Lung (tissue), 12 donors: ENCODE measurements around the gene C6orf15. TPM values are rescaled to one million over a fixed set of nuclear protein-coding genes. Genes with fewer than 3 reads are reported as not detected.
A peak's percentile ranks its signal among the peaks of the same experiment; 100 is the strongest.
"Not testable (repeated sequence)": the region's sequence is repeated elsewhere in the genome, so short reads cannot be mapped to it uniquely, and the experiment has no call there.

Experiments
- ATAC-seq: fragments of 200-7000 bp; cut with Tn5 transposase; one replicate; pipeline ENCODE4 v1.9.1; 2020; ENCODE audit warnings: moderate number of reproducible peaks; ENCODE audit not compliant: insufficient read depth, low FRiP score
- DNase-seq, 3 donors: peaks; one replicate each; pipeline ENCODE4 v3.0.0-alpha.2; 2013 to 2017
- H3K27ac ChIP-seq, 2 donors: one replicate each; pipeline ENCODE4 v1.5.1; 2013; ENCODE audit warnings: mild to moderate bottlenecking in 2 of 2, moderate library complexity in 2 of 2, control low read depth in 1 of 2, inconsistent platforms in 1 of 2, low read depth in 1 of 2, low read length in 1 of 2
- H3K27me3 ChIP-seq, 3 donors: one replicate each; pipeline ENCODE4 v1.5.1; 2013; ENCODE audit warnings: low read length in 2 of 3; ENCODE audit not compliant: control insufficient read depth in 3 of 3, insufficient read depth in 3 of 3
- H3K36me3 ChIP-seq, 4 donors: one replicate each; pipeline ENCODE4 v1.5.1; 2013; ENCODE audit warnings: low read length in 4 of 4, mild to moderate bottlenecking in 1 of 4, moderate library complexity in 1 of 4; ENCODE audit not compliant: control insufficient read depth in 4 of 4, insufficient read depth in 4 of 4
- H3K4me1 ChIP-seq, 5 donors: one replicate each; pipeline ENCODE4 v1.5.1; 2013; ENCODE audit warnings: low read length in 5 of 5, mild to moderate bottlenecking in 2 of 5, moderate library complexity in 1 of 5; ENCODE audit not compliant: control insufficient read depth in 5 of 5, insufficient read depth in 5 of 5
- H3K4me3 ChIP-seq: one replicate; pipeline ENCODE4 v1.5.1; 2013; ENCODE audit warnings: mild to moderate bottlenecking, control low read depth, moderate library complexity
- H3K9ac ChIP-seq, 2 donors: one replicate each; pipeline ENCODE4 v1.5.1; 2013; ENCODE audit warnings: low read length in 2 of 2, control low read depth in 1 of 2; ENCODE audit not compliant: insufficient read depth in 1 of 2
- H3K9me3 ChIP-seq, 4 donors: one replicate each; pipeline ENCODE4 v1.5.1; 2013; ENCODE audit warnings: low read length in 3 of 4, mild to moderate bottlenecking in 1 of 4, moderate library complexity in 1 of 4; ENCODE audit not compliant: control insufficient read depth in 4 of 4, insufficient read depth in 3 of 4
- WGBS, 2 donors: extraction: QIAGEN DNeasy Blood & Tissue Kit; methylation state at CpG; one replicate each; pipeline ENCODE4 v1.1.7; 2013; 5-methylcytosine and 5-hydroxymethylcytosine counted together
- polyA plus RNA-seq, 2 donors: library from polyadenylated mRNA; stranded (reverse); fragments of 200-250 nt; gene quantifications; one replicate each; pipeline ENCODE4 v1.2.1, GENCODE V29; 2013
- total RNA-seq, 2 donors: library from RNA; depleted of rRNA in 1 of 2; stranded (reverse); fragments of >200 nt in 1 of 2; gene quantifications; one replicate each; pipeline ENCODE4 v1.2.1, GENCODE V29; 2014 to 2021
- TF ChIP-seq, protein P1 (sequence below): IDR thresholded peaks from 2 replicates; pipeline ENCODE4 v1.5.1; 2012; ENCODE audit warnings: mild to moderate bottlenecking; ENCODE audit errors: control extremely low read depth, extremely low read depth
- donor health status: control.
- donor health status: control.
- donor health status: Bipolar disorder and iron deficiency.
- donor health status: healthy.
- donor health status: DM: yes; HTN: yes; CAD: no.

Gene C6orf15
- total and polyA plus RNA-seq, 4 donors = not detected

- TF ChIP-seq, protein P1, sequence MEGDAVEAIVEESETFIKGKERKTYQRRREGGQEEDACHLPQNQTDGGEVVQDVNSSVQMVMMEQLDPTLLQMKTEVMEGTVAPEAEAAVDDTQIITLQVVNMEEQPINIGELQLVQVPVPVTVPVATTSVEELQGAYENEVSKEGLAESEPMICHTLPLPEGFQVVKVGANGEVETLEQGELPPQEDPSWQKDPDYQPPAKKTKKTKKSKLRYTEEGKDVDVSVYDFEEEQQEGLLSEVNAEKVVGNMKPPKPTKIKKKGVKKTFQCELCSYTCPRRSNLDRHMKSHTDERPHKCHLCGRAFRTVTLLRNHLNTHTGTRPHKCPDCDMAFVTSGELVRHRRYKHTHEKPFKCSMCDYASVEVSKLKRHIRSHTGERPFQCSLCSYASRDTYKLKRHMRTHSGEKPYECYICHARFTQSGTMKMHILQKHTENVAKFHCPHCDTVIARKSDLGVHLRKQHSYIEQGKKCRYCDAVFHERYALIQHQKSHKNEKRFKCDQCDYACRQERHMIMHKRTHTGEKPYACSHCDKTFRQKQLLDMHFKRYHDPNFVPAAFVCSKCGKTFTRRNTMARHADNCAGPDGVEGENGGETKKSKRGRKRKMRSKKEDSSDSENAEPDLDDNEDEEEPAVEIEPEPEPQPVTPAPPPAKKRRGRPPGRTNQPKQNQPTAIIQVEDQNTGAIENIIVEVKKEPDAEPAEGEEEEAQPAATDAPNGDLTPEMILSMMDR = no peak
- Histone ChIP-seq H3K9ac (no peak overlapping the region), H3K27ac (no peak overlapping the region), H3K36me3 (no peaks in the 10 kb centered on the region), H3K4me1 (peaks cover 0 to 15% (median 4%) of the 10 kb centered on the region in 5 donors), H3K27me3 (no peaks in the 10 kb centered on the region), H3K9me3 (no peaks in the 10 kb centered on the region), H3K4me3 (no peak overlapping the region)
- DNase-seq (peak; percentile 70 to 84 (median 74)), ATAC-seq (peak; percentile 76)
- 52 to 77% methylated on average over 6 of the region's 6 CpGs for WGBS, 2 donors
Observed at GRCh38 chr6:31070711-31071197, 41.6 kb downstream of the C6orf15 start.

DNA sequence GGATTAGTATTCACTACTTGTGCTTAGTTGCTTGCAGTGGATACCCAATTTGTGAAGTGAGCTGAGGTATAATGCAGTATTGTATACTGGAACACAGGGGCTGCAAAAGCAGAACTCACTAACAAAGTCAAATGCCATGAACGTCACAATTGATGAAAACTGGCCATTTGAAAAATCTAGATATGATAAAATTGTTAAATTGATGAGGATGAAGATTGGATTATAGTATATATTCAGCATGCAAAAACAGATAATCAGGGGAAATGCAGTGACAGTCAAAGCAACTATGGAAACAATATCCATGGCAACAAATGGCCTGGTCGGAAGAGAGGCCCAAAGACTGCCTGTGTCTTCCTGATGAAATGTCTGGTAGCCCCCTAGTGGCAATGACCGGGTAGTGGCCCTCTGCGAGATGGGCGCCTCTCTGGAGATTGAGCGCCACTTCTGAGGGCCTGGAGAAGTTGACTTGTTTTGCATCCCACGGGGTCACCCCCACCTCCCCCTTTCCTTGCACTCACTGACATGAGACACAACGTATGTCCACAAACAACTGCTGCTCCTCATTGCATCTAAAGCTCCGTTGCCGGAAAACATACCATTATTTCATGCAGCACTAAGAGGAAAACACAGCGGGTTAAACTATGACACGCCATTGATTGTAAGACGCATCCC lies 43.6 kb downstream of the C6orf15 start:
- H3K27me3 ChIP-seq = no peaks in the 10 kb centered on the region
- TF ChIP-seq, protein P1 = peak; percentile 65
- 45 to 46% methylated on average over 13 of the region's 13 CpGs for WGBS, 2 donors

DNA sequence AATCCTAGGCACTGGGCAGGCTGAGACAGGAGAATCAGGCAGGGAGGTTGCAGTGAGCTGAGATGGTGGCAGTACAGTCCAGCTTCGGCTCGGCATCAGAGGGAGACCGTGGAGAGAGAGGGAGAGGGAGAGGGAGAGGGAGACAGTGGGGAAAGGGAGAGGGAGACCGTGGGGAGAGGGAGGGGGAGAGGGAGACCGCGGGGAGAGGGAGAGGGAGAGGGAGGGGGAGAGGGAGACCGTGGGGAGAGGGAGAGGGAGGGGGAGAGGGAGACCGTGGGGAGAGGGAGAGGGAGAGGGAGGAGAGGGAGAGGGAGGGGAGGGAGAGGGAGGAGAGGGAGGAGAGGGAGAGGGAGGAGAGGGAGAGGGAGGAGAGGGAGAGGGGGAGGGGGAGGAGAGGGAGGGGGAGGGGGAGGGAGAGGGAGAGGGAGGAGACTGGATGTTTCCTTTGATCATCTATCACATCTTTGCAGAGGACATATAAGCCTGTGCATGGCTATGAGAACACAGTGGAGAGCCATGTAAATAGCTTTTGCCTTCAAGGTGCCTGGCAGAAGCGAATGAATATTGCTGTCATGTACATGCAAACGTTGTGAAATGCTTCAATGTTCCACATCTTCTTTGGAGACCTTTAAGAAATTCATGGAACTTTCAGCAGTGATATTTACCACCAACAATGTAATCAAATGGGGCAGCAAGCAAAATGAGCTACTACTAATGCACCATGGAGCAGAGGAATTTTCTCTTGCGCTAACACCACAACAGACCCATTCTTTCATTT lies 44.3 kb downstream of the C6orf15 start:
- H3K4me3 ChIP-seq, H3K36me3 ChIP-seq, H3K9me3 ChIP-seq, H3K27me3 ChIP-seq, ATAC-seq, DNase-seq, H3K27ac ChIP-seq, H3K9ac ChIP-seq: not testable (repeated sequence)
- peaks cover 0 to 11% (median 4%) of the 10 kb centered on the region in 5 donors for H3K4me1 ChIP-seq
- WGBS, 2 donors = 77 to 86% methylated on average over 3 to 7 of the region's 11 CpGs

More for the DNA sequence above, 43.6 kb downstream of the C6orf15 start:
- DNase-seq = peak; percentile 81 to 89 (median 87)
- Histone ChIP-seq H3K4me1 (peaks cover 0 to 15% (median 4%) of the 10 kb centered on the region in 5 donors), H3K27ac (no peak overlapping the region), H3K4me3 (no peak overlapping the region), H3K9me3 (no peaks in the 10 kb centered on the region), H3K9ac (no peak overlapping the region), H3K36me3 (no peaks in the 10 kb centered on the region)
- ATAC-seq = peak; percentile 84

DNA sequence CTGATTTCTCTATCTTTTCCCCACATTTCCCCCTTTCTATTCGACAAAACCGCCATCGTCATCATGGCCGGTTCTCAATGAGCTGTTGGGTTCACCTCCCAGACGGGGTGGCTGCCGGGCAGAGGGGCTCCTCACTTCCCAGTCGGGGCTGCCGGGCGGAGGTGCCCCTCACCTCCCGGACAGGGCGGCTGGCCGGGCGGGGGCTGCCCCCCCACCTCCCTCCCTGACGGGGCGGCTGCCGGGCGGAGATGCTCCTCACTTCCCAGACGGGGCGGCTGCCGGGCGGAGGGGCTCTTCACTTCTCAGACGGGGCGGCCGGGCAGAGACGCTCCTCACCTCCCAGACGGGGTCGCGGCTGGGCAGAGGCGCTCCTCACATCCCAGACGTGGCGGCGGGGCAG lies 45.3 kb downstream of the C6orf15 start:
- H3K4me1 ChIP-seq, H3K27ac ChIP-seq, ATAC-seq, H3K9me3 ChIP-seq, H3K36me3 ChIP-seq, H3K9ac ChIP-seq, H3K27me3 ChIP-seq, DNase-seq, H3K4me3 ChIP-seq: not testable (repeated sequence)
- 89 to 91% methylated on average over 19 to 32 of the region's 32 CpGs for WGBS, 2 donors
